IMR-90 (cell line): ENCODE results near the gene SFTPD. TPM values are rescaled to one million over a fixed set of nuclear protein-coding genes. Genes with fewer than 3 reads are reported as not detected.

Source experiments
- ATAC-seq: fragments of 200-7000 bp; cut with Tn5 transposase; 2 replicates; pipeline ENCODE4 v1.9.1; 2020; ENCODE audit warnings: low read depth, mild to moderate bottlenecking, moderate library complexity
- BruUV-seq: library from RNA; stranded (reverse); fragments of 400-500 nt; replicated peaks from 2 replicates; lab custom pipeline; 2021; lab: Mats Ljungman, UMichigan
- CTCF ChIA-PET: fragments of 300-600 bp; formaldehyde crosslinking; extraction: SDS; loops from one replicate; lab custom pipeline; 2021; ENCODE audit warnings: antibody characterized with exemption; lab: Yijun Ruan, JAX
- POLR2A ChIA-PET: fragments of 300-600 bp; sonication (Branson Sonifier 250); formaldehyde crosslinking; loops from one replicate; lab custom pipeline; 2022; ENCODE audit warnings: antibody characterized with exemption; ENCODE audit not compliant: unreplicated experiment; lab: Charles Lee
- DNase-seq: peaks from one replicate; pipeline ENCODE4 v3.0.0; 2013
- H2AFZ ChIP-seq: replicated peaks from 2 replicates; pipeline ENCODE3; 2013; ENCODE audit warnings: low read length, mild to moderate bottlenecking; ENCODE audit not compliant: poor library complexity
- H2AK5ac ChIP-seq: 2 replicates; pipeline ENCODE4 v1.6.1; 2013; ENCODE audit warnings: low read depth, low read length, inconsistent platforms
- H2AK9ac ChIP-seq: replicated peaks from 2 replicates; pipeline ENCODE3; 2013; ENCODE audit warnings: mild to moderate bottlenecking, low read depth, low read length, moderate library complexity; ENCODE audit not compliant: poor library complexity
- H2BK120ac ChIP-seq: 2 replicates; pipeline ENCODE4 v1.6.1; 2013; ENCODE audit warnings: low read depth, low read length, inconsistent platforms
- H2BK15ac ChIP-seq: 3 replicates; pipeline ENCODE4 v1.6.1; 2013; ENCODE audit warnings: low read depth, low read length, inconsistent platforms
- H2BK20ac ChIP-seq: 2 replicates; pipeline ENCODE4 v1.6.1; 2013; ENCODE audit warnings: low read depth, mild to moderate bottlenecking, inconsistent platforms, low read length, moderate library complexity
- H2BK5ac ChIP-seq: 2 replicates; pipeline ENCODE4 v1.6.1; 2013; ENCODE audit warnings: mild to moderate bottlenecking, low read depth, low read length, inconsistent platforms; ENCODE audit not compliant: poor library complexity, severe bottlenecking
- H3K14ac ChIP-seq: replicated peaks from 2 replicates; pipeline ENCODE4 v1.6.1; 2013; ENCODE audit warnings: low read depth, low read length, inconsistent platforms
- H3K18ac ChIP-seq: 2 replicates; pipeline ENCODE4 v1.6.1; 2013; ENCODE audit warnings: low read depth, low read length, control low read depth
- H3K23ac ChIP-seq: 2 replicates; pipeline ENCODE4 v1.6.1; 2013; ENCODE audit warnings: low read depth, low read length, inconsistent platforms
- H3K27ac ChIP-seq: 2 replicates; pipeline ENCODE4 v1.5.1; 2013; ENCODE audit warnings: mild to moderate bottlenecking, control low read depth, low read length; ENCODE audit not compliant: insufficient read depth
- H3K27me3 ChIP-seq: 2 replicates; pipeline ENCODE4 v1.6.1; 2013; ENCODE audit warnings: low read length; ENCODE audit not compliant: control insufficient read depth, insufficient read depth
- H3K36me3 ChIP-seq: 2 replicates; pipeline ENCODE4 v1.6.1; 2013; ENCODE audit warnings: low read length, mixed read lengths; ENCODE audit not compliant: control insufficient read depth, insufficient read depth
- H3K4ac ChIP-seq: 2 replicates; pipeline ENCODE4 v1.6.1; 2013; ENCODE audit warnings: low read depth, low read length, inconsistent platforms
- H3K4me1 ChIP-seq: 2 replicates; pipeline ENCODE4 v1.6.1; 2013; ENCODE audit warnings: low read length, mixed read lengths; ENCODE audit not compliant: control insufficient read depth, insufficient read depth
- H3K4me2 ChIP-seq: 2 replicates; pipeline ENCODE4 v1.6.1; 2013; ENCODE audit warnings: low read depth, mild to moderate bottlenecking, control low read depth, low read length, moderate library complexity
- H3K4me3 ChIP-seq: 2 replicates; pipeline ENCODE4 v1.5.1; 2013; ENCODE audit warnings: low read depth, mild to moderate bottlenecking, control low read depth, low read length, moderate library complexity; ENCODE audit not compliant: insufficient read depth
- H3K56ac ChIP-seq: 2 replicates; pipeline ENCODE4 v1.6.1; 2013; ENCODE audit warnings: low read length, inconsistent platforms; ENCODE audit not compliant: insufficient read depth; ENCODE audit errors: extremely low read depth
- H3K79me1 ChIP-seq, 2 experiments: 2 replicates each; pipeline ENCODE4 v1.6.1; 2013; ENCODE audit warnings: low read length in 2 of 2, inconsistent platforms in 1 of 2, low read depth in 1 of 2
- H3K9ac ChIP-seq: 2 replicates; pipeline ENCODE4 v1.6.1; 2013; ENCODE audit warnings: low read depth, low read length, control low read depth
- H3K9me1 ChIP-seq: 2 replicates; pipeline ENCODE4 v1.6.1; 2013; ENCODE audit warnings: low read length, inconsistent platforms; ENCODE audit not compliant: insufficient read depth
- H3K9me3 ChIP-seq: 2 replicates; pipeline ENCODE4 v1.6.1; 2013; ENCODE audit warnings: low read length; ENCODE audit not compliant: control insufficient read depth, insufficient read depth
- H4K20me1 ChIP-seq: 2 replicates; pipeline ENCODE4 v1.6.1; 2013; ENCODE audit warnings: low read length, inconsistent platforms; ENCODE audit not compliant: insufficient read depth
- H4K5ac ChIP-seq: 2 replicates; pipeline ENCODE4 v1.6.1; 2013; ENCODE audit warnings: mild to moderate bottlenecking, low read depth, low read length, control low read depth
- H4K8ac ChIP-seq, 2 experiments: 2 replicates each; pipeline ENCODE4 v1.6.1; 2013; ENCODE audit warnings: low read depth in 2 of 2, low read length in 2 of 2, control low read depth in 1 of 2, inconsistent platforms in 1 of 2
- H4K91ac ChIP-seq: 2 replicates; pipeline ENCODE4 v1.6.1; 2013; ENCODE audit warnings: low read depth, low read length, inconsistent platforms; ENCODE audit not compliant: insufficient read depth
- BHLHE40 ChIP-seq: fragments of 150-350 bp; IDR thresholded peaks from 2 replicates; pipeline ENCODE4 v1.6.1; 2016; ENCODE audit warnings: mild to moderate bottlenecking, low read depth, low read length
- CEBPB ChIP-seq: IDR thresholded peaks from 2 replicates; pipeline ENCODE4 v1.6.1; 2012; ENCODE audit warnings: low read depth, low read length, improper control_type of control experiment
- CTCF ChIP-seq: conservative IDR thresholded peaks from 2 replicates; pipeline ENCODE4 v1.5.1; 2012; ENCODE audit warnings: mild to moderate bottlenecking, low read depth, low read length, improper control_type of control experiment
- MAZ ChIP-seq: IDR thresholded peaks from 2 replicates; pipeline ENCODE4 v1.6.1; 2012; ENCODE audit warnings: low read depth, mild to moderate bottlenecking, low read length, improper control_type of control experiment, moderate library complexity, borderline replicate concordance
- MXI1 ChIP-seq: IDR thresholded peaks from 2 replicates; pipeline ENCODE4 v1.6.1; 2012; ENCODE audit warnings: low read depth, mild to moderate bottlenecking, low read length, moderate library complexity, borderline replicate concordance
- NFE2L2 ChIP-seq: fragments of 150-350 bp; IDR thresholded peaks from 2 replicates; pipeline ENCODE4 v1.6.1; 2016; ENCODE audit warnings: low read depth, mild to moderate bottlenecking, low read length
- POLR2A ChIP-seq: IDR thresholded peaks from 2 replicates; pipeline ENCODE4 v1.6.1; 2012; ENCODE audit warnings: mild to moderate bottlenecking, low read depth, low read length
- RCOR1 ChIP-seq: IDR thresholded peaks from 2 replicates; pipeline ENCODE4 v1.6.1; 2012; ENCODE audit warnings: mild to moderate bottlenecking, low read length, improper control_type of control experiment; ENCODE audit not compliant: insufficient replicate concordance
- RFX5 ChIP-seq: IDR thresholded peaks from 2 replicates; pipeline ENCODE4 v1.8.0; 2012; ENCODE audit warnings: low read depth, mild to moderate bottlenecking, low read length, moderate library complexity
- WGBS, 2 experiments: methylation state at CpG; one replicate each; pipeline versions ENCODE4 v1.1.5 to v1.1.7; 2013; ENCODE audit warnings: missing lambda C conversion rate in 2 of 2; ENCODE audit not compliant: insufficient read length in 1 of 2; ENCODE audit errors: extremely low coverage in 2 of 2; 5-methylcytosine and 5-hydroxymethylcytosine counted together
- dilution Hi-C: fragments of 300-500 bp; cut with HindIII; formaldehyde crosslinking; loops from one replicate; pipeline ENCODE4 v1.14.3; 2018; ENCODE audit warnings: low sequenced_read_pairs; ENCODE audit not compliant: unreplicated experiment
- in situ Hi-C: fragments of 300-500 bp; cut with MboI; formaldehyde crosslinking; loops from 3 replicates; pipeline ENCODE4 v1.14.3; 2019; ENCODE audit warnings: low sequenced_read_pairs, inconsistent platforms, mixed read lengths
- intact Hi-C: fragments of 100-400 bp; cut with micrococcal nuclease; formaldehyde crosslinking; loops from 2 replicates; pipeline ENCODE4 v1.10.0; 2022
- polyA plus RNA-seq, 3 experiments: library from polyadenylated mRNA; depleted of rRNA; stranded (reverse); fragments of >200 nt; gene quantifications; 2 replicates each; pipeline ENCODE4 v1.2.3, GENCODE V29; 2012; ENCODE audit warnings: low replicate concordance in 1 of 3
- total RNA-seq: library from RNA; depleted of rRNA; stranded (reverse); fragments of >200 nt; gene quantifications from 2 replicates; pipeline ENCODE4 v1.2.3, GENCODE V29; 2012

The SFTPD gene
- total and polyA plus RNA-seq, 2 of the 4 experiments (the other 2 are of a cell fraction): not detected

GRCh38 chr10:79932841-79933379, 16.0 kb downstream of the SFTPD start:
- no peak overlapping the region for H2AFZ ChIP-seq
- H2BK20ac ChIP-seq: no peak overlapping the region
- intact Hi-C loops (no loop called here), dilution Hi-C loops (no loop called here), in situ Hi-C loops (loop anchor here (5.0 to 10.0 kb wide), 2 partner anchors 332 to 371 kb away; partner anchors contain the start of gene SFTPA2)
- H3K4me2 ChIP-seq: no peak overlapping the region
- TF ChIP-seq RFX5 (no peak), MAZ (no peak), CEBPB (no peak), BHLHE40 (no peak), MXI1 (no peak), NFE2L2 (no peak), RCOR1 (no peak), POLR2A (no peak), CTCF (no peak)
- no peaks in the 10 kb centered on the region for H3K36me3 ChIP-seq
- no peak overlapping the region for H3K4me3 ChIP-seq
- H3K27ac ChIP-seq: no peak overlapping the region
- ATAC-seq (no peak), DNase-seq (no peak)
- no peaks in the 10 kb centered on the region for H3K79me1 ChIP-seq
- H3K4me1 ChIP-seq: no peaks in the 10 kb centered on the region
- no peak overlapping the region for H3K4ac ChIP-seq
- H4K8ac ChIP-seq: no peak overlapping the region
- H2AK9ac ChIP-seq: no peak overlapping the region
- no peak overlapping the region for H3K14ac ChIP-seq
- H4K20me1 ChIP-seq: no peaks in the 10 kb centered on the region
- no TSS peak for BruUV-seq
- H4K5ac ChIP-seq: no peak overlapping the region
- no peak overlapping the region for H2BK5ac ChIP-seq
- WGBS, 2 experiments: no CpG with 5 or more reads among the region's 4 CpGs
- no peak overlapping the region for H2AK5ac ChIP-seq
- H3K9me1 ChIP-seq: no peaks in the 10 kb centered on the region
- H2BK15ac ChIP-seq: no peak overlapping the region
- ChIA-PET CTCF (no interaction called here), POLR2A (no interaction called here)
- H3K18ac ChIP-seq: no peak overlapping the region
- H3K23ac ChIP-seq: no peak overlapping the region
- H3K9ac ChIP-seq: no peak overlapping the region
- no peak overlapping the region for H2BK120ac ChIP-seq
- no peak overlapping the region for H3K56ac ChIP-seq
- H3K27me3 ChIP-seq: peaks cover 22% of the 10 kb centered on the region
- no peak overlapping the region for H4K91ac ChIP-seq
- H3K9me3 ChIP-seq: no peaks in the 10 kb centered on the region
